ENCODE data around the gene TEX2.

TEX2 gene

GRCh38 chr17:64263000-64263766 lies at the start of gene TEX2:
Gene TEX2 (minus strand): TSS chr17:64263260. CDS start chr17:64214217, 49,043 bp downstream.
- DNase-seq (ENCODE audit: low read depth) = no peak

GRCh38 chr17:64309710-64310109 lies 46.6 kb upstream of the TEX2 start:
- DNase-seq (ENCODE audit: low read depth) = no peak

GRCh38 chr17:64309021-64309420 lies 46.0 kb upstream of the TEX2 start:
- no peak for DNase-seq (ENCODE audit: low read depth)

- no peak for DNase-seq (ENCODE audit: low read depth)
These were observed 43.9 kb upstream of the TEX2 start for GRCh38 chr17:64306850-64307463.

- DNase-seq (ENCODE audit: low read depth) = no peak
These were observed 41.5 kb upstream of the TEX2 start for GRCh38 chr17:64304551-64304950.

GRCh38 chr17:64300699-64300965 lies 37.6 kb upstream of the TEX2 start:
- DNase-seq (ENCODE audit: low read depth) = no peak

- DNase-seq (ENCODE audit: low read depth) = no peak
These were observed 34.5 kb upstream of the TEX2 start for GRCh38 chr17:64297467-64298088.

GRCh38 chr17:64296246-64296645 lies 33.2 kb upstream of the TEX2 start:
- no peak for DNase-seq (ENCODE audit: low read depth)

GRCh38 chr17:64295146-64295545 lies 32.1 kb upstream of the TEX2 start:
- no peak for DNase-seq (ENCODE audit: low read depth)

- no peak for DNase-seq (ENCODE audit: low read depth)
These were observed 28.3 kb upstream of the TEX2 start for GRCh38 chr17:64291268-64291851.

GRCh38 chr17:64289741-64290141 lies 26.7 kb upstream of the TEX2 start:
- DNase-seq (ENCODE audit: low read depth) = no peak

- no peak for DNase-seq (ENCODE audit: low read depth)
These were observed 19.7 kb upstream of the TEX2 start for GRCh38 chr17:64282753-64283080.

- no peak for DNase-seq (ENCODE audit: low read depth)
These were observed 19.1 kb upstream of the TEX2 start for GRCh38 chr17:64281962-64282752.

- no peak for DNase-seq (ENCODE audit: low read depth)
These were observed 15.6 kb upstream of the TEX2 start for GRCh38 chr17:64278614-64279013.

GRCh38 chr17:64277831-64278562 lies 14.9 kb upstream of the TEX2 start:
- DNase-seq (ENCODE audit: low read depth) = no peak

GRCh38 chr17:64276961-64277505 lies 14.0 kb upstream of the TEX2 start:
- DNase-seq (ENCODE audit: low read depth) = no peak

- no peak for DNase-seq (ENCODE audit: low read depth)
These were observed 12.0 kb upstream of the TEX2 start for GRCh38 chr17:64275016-64275415.

- no peak for DNase-seq (ENCODE audit: low read depth)
These were observed 9.9 kb upstream of the TEX2 start for GRCh38 chr17:64273006-64273405.

- no peak for DNase-seq (ENCODE audit: low read depth)
These were observed 7.8 kb upstream of the TEX2 start for GRCh38 chr17:64270885-64271284.

GRCh38 chr17:64269687-64270649 lies 6.9 kb upstream of the TEX2 start:
- no peak for DNase-seq (ENCODE audit: low read depth)
